Measurements from ENCODE around the gene LAMP1.
"Not testable (repeated sequence)": the region's sequence is repeated elsewhere in the genome, so short reads cannot be mapped to it uniquely, and the experiment has no call there.

The LAMP1 gene

DNA sequence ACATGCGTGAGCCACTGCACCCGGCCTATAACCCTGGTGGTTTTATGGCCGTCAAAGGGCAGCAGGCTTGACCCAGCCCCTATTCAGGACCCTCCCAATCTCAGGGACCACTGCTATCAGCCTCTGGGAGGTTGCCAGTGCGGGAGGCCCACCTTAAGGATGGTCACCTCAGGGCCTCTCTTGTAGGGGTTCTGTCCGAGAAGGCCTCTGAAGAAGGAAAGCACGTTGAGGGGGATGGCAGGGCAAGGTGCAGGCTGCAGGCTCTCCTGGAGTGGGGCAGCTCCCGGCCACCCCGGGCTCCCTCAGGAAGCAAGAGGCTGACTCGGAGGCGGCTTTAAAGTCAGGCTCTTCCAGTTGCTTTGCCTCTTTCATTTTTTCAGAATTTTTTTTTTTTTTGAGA lies 72.8 kb downstream of the LAMP1 start:
- no peak for ATAC-seq
- TF ChIP-seq TCF4 (CRISPR knock-in tag; IDR thresholded peaks at IDR 0.05; ENCODE audit: borderline replicate concordance) (no peak), ARNTL (CRISPR knock-in tag; IDR thresholded peaks at IDR 0.05; ENCODE audit: borderline replicate concordance, low read depth) (no peak), ZNF8 (CRISPR knock-in tag; IDR thresholded peaks at IDR 0.05) (no peak), SNAI2 (CRISPR knock-in tag; IDR thresholded peaks at IDR 0.05) (no peak), ISL1 (CRISPR knock-in tag; IDR thresholded peaks at IDR 0.05) (no peak), ESRRG (CRISPR knock-in tag; IDR thresholded peaks at IDR 0.05) (no peak), ZFP3 (CRISPR knock-in tag; IDR thresholded peaks at IDR 0.05) (no peak), OSR1 (CRISPR knock-in tag; IDR thresholded peaks at IDR 0.05) (no peak), TOX (CRISPR knock-in tag; IDR thresholded peaks at IDR 0.05; ENCODE audit: borderline replicate concordance) (no peak)
- TF ChIP-seq, protein P1, sequence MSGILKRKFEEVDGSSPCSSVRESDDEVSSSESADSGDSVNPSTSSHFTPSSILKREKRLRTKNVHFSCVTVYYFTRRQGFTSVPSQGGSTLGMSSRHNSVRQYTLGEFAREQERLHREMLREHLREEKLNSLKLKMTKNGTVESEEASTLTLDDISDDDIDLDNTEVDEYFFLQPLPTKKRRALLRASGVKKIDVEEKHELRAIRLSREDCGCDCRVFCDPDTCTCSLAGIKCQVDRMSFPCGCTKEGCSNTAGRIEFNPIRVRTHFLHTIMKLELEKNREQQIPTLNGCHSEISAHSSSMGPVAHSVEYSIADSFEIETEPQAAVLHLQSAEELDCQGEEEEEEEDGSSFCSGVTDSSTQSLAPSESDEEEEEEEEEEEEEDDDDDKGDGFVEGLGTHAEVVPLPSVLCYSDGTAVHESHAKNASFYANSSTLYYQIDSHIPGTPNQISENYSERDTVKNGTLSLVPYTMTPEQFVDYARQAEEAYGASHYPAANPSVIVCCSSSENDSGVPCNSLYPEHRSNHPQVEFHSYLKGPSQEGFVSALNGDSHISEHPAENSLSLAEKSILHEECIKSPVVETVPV (CRISPR knock-in tag; IDR thresholded peaks at IDR 0.05): no peak
- TF ChIP-seq, protein P2, sequence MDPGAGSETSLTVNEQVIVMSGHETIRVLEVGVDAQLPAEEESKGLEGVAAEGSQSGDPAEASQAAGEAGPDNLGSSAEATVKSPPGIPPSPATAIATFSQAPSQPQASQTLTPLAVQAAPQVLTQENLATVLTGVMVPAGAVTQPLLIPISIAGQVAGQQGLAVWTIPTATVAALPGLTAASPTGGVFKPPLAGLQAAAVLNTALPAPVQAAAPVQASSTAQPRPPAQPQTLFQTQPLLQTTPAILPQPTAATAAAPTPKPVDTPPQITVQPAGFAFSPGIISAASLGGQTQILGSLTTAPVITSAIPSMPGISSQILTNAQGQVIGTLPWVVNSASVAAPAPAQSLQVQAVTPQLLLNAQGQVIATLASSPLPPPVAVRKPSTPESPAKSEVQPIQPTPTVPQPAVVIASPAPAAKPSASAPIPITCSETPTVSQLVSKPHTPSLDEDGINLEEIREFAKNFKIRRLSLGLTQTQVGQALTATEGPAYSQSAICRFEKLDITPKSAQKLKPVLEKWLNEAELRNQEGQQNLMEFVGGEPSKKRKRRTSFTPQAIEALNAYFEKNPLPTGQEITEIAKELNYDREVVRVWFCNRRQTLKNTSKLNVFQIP (CRISPR knock-in tag; IDR thresholded peaks at IDR 0.05; ENCODE audit: borderline replicate concordance, low read depth): no peak
- TF ChIP-seq, protein P3, sequence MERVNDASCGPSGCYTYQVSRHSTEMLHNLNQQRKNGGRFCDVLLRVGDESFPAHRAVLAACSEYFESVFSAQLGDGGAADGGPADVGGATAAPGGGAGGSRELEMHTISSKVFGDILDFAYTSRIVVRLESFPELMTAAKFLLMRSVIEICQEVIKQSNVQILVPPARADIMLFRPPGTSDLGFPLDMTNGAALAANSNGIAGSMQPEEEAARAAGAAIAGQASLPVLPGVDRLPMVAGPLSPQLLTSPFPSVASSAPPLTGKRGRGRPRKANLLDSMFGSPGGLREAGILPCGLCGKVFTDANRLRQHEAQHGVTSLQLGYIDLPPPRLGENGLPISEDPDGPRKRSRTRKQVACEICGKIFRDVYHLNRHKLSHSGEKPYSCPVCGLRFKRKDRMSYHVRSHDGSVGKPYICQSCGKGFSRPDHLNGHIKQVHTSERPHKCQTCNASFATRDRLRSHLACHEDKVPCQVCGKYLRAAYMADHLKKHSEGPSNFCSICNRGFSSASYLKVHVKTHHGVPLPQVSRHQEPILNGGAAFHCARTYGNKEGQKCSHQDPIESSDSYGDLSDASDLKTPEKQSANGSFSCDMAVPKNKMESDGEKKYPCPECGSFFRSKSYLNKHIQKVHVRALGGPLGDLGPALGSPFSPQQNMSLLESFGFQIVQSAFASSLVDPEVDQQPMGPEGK (CRISPR knock-in tag; IDR thresholded peaks at IDR 0.05; ENCODE audit: borderline replicate concordance): no peak

DNA sequence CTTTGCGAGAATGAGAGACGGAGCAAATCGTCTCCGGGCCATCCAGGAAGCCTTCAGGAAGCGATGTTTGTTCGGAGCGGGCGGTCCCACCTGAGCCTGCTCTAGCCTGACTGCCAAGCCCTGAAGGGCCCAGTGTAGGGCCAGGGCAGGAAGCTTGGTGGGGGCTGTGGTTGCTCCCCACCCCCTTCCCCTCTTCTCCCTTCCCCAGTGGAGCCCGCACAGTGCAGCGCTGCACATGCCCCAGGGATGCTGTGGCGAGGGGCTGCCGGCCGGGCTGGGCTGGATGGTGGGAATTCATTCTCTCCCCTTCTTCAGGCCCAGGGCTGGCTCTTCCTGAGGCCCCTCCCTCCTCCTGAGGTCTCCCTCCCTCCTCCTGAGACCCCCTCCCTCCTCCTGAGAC lies 74.0 kb downstream of the LAMP1 start:
- TF ChIP-seq ZNF70 (CRISPR knock-in tag; IDR thresholded peaks at IDR 0.05) (no peak), ESRRG (CRISPR knock-in tag; IDR thresholded peaks at IDR 0.05) (no peak), CSDC2 (CRISPR knock-in tag; IDR thresholded peaks at IDR 0.05) (no peak), ZNF565 (CRISPR knock-in tag; conservative IDR thresholded peaks at IDR 0.05; ENCODE audit: low read depth) (no peak), BACH2 (CRISPR knock-in tag; IDR thresholded peaks at IDR 0.05; ENCODE audit: borderline replicate concordance) (no peak), TOX (CRISPR knock-in tag; IDR thresholded peaks at IDR 0.05; ENCODE audit: borderline replicate concordance) (no peak), ARNTL (CRISPR knock-in tag; IDR thresholded peaks at IDR 0.05; ENCODE audit: borderline replicate concordance, low read depth) (no peak)
- TF ChIP-seq, protein P4, sequence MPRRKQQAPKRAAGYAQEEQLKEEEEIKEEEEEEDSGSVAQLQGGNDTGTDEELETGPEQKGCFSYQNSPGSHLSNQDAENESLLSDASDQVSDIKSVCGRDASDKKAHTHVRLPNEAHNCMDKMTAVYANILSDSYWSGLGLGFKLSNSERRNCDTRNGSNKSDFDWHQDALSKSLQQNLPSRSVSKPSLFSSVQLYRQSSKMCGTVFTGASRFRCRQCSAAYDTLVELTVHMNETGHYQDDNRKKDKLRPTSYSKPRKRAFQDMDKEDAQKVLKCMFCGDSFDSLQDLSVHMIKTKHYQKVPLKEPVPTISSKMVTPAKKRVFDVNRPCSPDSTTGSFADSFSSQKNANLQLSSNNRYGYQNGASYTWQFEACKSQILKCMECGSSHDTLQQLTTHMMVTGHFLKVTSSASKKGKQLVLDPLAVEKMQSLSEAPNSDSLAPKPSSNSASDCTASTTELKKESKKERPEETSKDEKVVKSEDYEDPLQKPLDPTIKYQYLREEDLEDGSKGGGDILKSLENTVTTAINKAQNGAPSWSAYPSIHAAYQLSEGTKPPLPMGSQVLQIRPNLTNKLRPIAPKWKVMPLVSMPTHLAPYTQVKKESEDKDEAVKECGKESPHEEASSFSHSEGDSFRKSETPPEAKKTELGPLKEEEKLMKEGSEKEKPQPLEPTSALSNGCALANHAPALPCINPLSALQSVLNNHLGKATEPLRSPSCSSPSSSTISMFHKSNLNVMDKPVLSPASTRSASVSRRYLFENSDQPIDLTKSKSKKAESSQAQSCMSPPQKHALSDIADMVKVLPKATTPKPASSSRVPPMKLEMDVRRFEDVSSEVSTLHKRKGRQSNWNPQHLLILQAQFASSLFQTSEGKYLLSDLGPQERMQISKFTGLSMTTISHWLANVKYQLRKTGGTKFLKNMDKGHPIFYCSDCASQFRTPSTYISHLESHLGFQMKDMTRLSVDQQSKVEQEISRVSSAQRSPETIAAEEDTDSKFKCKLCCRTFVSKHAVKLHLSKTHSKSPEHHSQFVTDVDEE (CRISPR knock-in tag; IDR thresholded peaks at IDR 0.05): no peak
- TF ChIP-seq, protein P1 (CRISPR knock-in tag; IDR thresholded peaks at IDR 0.05): no peak
- ATAC-seq: no peak

DNA sequence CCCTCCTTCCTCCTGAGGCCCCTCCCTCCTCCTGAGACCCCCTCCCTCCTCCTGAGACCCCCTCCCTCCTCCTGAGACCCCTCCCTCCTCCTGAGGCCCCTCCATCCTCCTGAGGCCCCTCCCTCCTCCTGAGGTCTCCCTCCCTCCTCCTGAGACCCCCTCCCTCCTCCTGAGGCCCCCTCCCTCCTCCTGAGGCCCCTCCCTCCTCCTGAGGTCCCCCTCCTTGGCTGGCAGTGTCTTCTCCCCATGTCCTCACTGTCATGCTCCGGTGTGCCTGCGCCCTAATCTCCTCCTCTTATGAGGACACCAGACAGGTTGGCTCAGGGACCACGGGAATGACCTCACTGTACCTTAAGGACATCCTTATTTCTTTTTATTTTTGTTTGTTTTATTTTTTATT lies 74.7 kb downstream of the LAMP1 start:
- ATAC-seq: not testable (repeated sequence)

All from SK-N-SH treated with all-trans-retinoic acid at 6 μM for 48 hours (cell line).